ENCODE results near the gene CAPZA3.
"Not testable (repeated sequence)": the region's sequence is repeated elsewhere in the genome, so short reads cannot be mapped to it uniquely, and the experiment has no call there.

Gene CAPZA3

DNA sequence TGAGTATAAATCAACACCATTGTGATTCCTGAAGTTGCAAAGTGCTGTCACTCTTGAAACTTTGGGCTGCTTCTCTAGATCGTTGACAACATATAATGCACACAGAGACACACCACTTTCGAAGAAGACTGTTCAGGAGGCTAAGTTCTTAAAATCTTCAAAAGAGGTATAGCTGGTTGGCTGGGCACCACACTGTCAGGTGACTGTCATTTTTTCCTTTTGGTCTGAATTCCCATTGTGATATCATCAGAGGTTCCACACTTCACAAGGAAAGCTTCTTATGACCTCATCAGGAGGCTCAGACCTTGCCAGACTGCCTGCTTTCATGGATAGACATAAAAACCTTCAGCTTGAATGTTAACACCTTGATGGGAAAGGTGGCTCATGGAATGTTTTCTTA, at the start of gene CAPZA3, which contains the start of gene PLCZ1:
TSS of gene CAPZA3 (plus strand) at position 301 of the 400 bp plus-strand sequence. CDS start 150 bp downstream, outside the sequence.
TSS of gene PLCZ1 (minus strand) at position 194 of the 400 bp plus-strand sequence. CDS start 641 bp downstream, outside the sequence.
- no peak for DNase-seq (ENCODE audit: low spot score)

DNA sequence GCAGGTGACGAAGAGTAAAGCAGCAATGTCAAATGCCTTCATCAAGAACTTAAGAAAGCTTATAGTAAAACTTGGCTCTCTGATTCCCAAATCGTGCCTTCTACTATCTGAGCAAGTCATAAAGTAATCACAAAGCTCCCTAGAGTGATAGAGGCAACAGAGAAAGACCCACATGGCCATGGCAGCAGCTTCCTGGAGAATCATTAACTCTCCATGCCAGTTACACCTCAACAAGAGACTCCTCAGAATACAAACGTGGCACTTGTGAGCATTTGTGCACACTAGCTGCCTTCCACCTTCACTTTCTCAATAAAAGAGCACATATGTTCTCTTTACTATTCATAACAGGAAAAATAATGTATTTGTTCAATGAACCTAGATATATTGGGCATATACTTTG, 48.1 kb upstream of the CAPZA3 start:
- DNase-seq (ENCODE audit: low spot score), result no peak

DNA sequence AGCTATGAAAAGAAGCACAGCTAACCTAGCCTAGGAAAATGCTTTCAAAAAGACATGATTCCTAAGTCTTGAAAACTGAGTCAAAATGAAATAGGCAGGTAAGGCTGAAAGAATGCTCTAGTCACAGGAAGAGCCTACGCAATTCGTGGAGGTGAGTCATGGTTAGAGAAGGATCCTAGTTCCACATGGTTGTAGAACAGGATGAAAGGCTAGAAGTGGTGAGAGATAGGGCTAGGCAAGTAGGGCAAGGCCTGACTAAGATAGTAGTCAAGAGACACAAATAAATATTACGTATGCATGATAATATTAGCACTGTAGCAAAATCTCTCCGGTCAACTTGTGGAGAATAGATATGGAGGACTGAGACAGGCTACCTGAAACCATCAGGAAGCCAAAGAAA, 47.3 kb upstream of the CAPZA3 start:
- DNase-seq (ENCODE audit: low spot score), result peak; percentile 21

GRCh38 chr12:18693986-18694385, 43.9 kb upstream of the CAPZA3 start:
- DNase-seq (ENCODE audit: low spot score), result not testable (repeated sequence)

DNA sequence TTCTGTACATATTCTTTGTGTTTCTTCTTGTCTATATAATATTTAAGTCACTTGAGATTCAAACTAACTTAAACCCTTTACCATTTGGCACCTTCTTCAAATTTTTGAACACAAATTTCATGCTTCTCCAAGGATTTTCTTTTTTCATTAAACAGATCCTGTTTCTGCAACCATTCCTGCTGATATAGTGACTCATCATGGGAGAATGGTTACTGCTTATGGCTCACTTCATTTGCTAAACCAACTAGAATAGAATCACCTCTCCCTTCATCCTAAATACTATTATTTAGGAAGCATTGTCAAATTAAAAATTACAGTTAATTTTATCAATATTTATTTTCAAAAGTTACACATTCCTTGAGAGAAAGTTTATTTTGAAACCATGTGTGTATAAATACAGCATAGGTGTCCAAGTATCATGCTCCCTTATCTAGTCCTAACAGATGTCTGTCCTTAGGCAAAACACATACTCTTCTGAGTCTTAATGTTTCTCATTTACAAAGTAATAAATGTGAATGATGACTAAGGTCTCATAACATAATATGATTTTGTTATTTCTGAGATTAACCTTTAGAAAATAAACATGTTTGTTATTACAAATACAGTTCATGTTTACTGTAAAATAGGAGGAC, 40.8 kb upstream of the CAPZA3 start:
- no peak for DNase-seq (ENCODE audit: low spot score)

DNA sequence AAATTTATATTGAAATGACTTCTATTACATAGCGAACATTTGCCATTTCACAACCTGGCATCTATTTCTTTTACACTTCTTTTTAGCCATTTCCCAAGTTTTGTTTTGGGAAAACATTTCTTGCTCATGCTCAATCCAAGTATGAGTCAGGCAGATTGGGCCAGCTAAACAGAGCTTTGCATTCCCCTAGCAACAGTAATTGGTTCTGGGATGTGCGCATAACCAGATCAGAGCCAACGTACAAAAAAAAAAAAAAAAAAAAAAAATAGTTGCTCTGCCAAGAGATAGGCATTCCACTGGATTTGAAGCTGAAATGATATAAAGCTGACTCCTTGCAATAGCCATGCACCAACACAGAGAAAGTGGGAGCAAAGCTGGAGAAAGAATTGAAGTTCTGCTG, 37.6 kb upstream of the CAPZA3 start:
- no peak for DNase-seq (ENCODE audit: low spot score)

GRCh38 chr12:18703321-18703720, 34.6 kb upstream of the CAPZA3 start:
- DNase-seq (ENCODE audit: low spot score), result no peak

DNA sequence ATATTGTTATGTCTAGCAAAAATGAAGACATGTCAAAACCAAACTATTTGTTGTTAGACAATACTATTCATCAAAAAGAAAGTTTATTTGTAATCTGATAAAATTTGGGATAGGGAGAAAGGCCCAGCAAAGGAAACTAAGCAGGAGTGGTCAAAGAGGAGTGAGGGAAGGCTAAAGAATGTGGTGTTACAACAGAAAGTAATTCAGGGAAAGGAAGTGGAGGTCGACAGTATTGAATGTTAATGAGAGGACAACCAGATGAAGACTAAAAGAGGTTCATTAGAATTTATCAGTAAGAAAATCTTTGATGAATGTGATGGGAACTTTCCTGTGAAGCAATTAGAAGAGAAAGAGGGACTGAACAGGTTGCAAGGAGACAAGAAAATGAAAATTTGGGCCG, 34.0 kb upstream of the CAPZA3 start:
- DNase-seq (ENCODE audit: low spot score), result no peak

GRCh38 chr12:18706798-18707197, 31.1 kb upstream of the CAPZA3 start:
- DNase-seq (ENCODE audit: low spot score), result no peak

GRCh38 chr12:18716236-18716635, 21.7 kb upstream of the CAPZA3 start:
- no peak for DNase-seq (ENCODE audit: low spot score)

DNA sequence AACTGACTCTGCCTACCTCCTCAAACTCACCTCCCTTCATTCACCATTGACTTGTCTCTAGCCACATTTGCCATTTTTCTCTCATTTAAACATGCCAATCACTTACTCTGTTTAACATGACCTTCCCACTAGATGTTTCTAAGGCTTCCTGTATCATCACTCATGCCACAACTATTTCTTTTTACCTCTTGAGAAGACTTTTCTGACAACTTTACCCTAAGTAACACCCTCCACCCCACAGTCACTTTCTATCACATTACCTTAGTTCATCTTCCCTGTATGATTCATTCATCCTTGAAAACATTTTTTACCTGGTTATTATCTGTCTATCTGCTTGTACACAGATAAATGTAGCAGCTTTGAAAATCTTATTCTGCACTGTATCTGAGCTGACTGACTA, 19.5 kb upstream of the CAPZA3 start:
- DNase-seq (ENCODE audit: low spot score), result no peak

GRCh38 chr12:18719922-18720510, 17.9 kb upstream of the CAPZA3 start:
- DNase-seq (ENCODE audit: low spot score), result no peak

DNA sequence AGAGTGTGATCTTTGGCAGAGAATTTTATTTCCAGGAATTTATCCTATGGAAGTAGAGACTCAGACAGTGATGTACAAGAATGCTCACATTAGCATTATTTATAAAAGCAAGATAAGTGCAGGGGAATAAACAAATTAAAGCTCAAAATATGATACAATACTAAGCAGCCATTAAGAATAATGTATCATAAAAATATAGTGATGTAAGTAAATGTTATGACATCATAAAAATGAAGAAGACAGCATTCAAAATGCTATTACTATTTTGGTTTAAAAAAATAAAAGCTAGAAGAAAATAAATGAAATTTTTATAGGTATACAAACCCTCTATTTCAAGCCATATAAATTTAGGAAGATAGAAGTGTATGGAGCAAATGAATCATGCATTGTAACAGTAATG, 17.2 kb upstream of the CAPZA3 start:
- no peak for DNase-seq (ENCODE audit: low spot score)

DNA sequence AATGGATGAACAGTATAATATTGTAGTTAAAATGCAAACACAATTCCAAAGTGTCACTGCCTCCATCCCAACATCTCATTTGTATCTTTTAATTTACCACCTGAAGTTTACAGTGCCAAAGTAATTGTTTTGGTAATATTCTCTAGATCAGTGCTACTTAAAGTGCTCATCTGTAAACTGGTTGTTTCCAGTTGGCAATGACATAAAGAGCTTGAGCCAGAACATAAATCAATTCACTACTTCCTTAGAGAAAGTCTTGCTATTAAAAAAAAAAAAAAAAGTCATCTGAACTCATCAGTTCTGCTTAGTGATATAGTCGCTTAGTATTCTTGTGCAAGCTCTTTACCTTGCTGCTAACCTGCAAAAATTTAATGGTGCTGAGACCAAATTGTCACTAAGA, 16.5 kb upstream of the CAPZA3 start:
- no peak for DNase-seq (ENCODE audit: low spot score)

DNA sequence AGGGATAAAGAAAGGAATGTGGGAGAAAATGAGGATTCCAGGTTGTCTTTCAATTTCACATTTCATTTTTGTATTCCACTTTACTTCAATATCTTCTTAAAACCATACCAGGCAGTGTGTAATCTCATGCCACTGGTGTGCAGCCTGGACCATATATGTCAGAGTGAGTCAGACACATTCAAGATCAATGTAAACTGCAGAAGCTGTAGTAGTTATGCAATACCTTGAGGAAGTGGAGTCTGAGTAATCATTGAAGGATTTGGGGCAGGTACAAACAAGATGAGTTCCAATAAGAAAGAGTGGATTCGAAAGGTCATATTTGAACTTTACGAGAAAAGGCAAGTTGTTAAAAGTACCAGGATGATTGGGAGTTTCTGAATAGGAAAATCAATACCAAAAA, 14.2 kb upstream of the CAPZA3 start:
- DNase-seq (ENCODE audit: low spot score), result no peak

GRCh38 chr12:18731156-18731555, 6.8 kb upstream of the CAPZA3 start:
- DNase-seq (ENCODE audit: low spot score), result no peak

DNA sequence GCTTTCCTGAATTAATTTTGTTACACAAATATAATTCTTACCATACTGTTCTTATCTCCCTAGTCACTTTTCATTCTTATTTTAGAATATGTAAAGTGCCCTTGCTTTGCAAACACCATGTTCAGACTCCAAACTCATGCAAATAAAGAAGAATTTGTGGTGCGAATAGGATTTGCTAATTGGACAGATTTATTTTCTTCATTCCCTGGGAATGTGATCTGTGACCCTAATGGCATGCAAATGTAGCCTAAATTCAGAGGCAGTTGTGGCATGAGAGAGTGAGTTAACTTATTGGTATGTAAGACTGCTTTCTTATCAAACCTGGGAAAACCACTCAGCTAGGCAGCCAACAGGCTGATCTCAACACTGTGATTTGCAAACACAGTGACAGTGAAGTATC, 10.0 kb downstream of the CAPZA3 start:
- no peak for DNase-seq (ENCODE audit: low spot score)

GRCh38 chr12:18749386-18749957, 11.6 kb downstream of the CAPZA3 start:
- DNase-seq (ENCODE audit: low spot score), result no peak

DNA sequence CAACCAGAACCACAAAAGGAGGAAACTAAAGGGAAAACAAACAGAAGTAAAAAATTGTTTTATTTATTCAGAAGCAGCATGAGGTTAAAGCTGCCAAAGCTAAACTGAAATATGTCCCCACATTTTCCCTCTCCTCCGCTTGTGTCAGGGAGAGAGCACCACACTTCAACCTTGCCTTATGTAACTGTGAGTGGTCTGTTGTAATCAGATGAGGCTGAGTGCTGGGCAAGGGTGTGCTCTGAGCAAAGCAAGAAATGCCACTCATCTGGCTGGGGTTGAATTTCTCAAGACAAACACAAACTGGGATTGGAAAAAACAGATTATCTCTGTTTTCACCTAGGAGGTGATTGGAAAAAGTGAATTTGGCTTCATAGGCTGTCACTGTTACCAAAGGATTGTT, 12.2 kb downstream of the CAPZA3 start:
- no peak for DNase-seq (ENCODE audit: low spot score)

DNA sequence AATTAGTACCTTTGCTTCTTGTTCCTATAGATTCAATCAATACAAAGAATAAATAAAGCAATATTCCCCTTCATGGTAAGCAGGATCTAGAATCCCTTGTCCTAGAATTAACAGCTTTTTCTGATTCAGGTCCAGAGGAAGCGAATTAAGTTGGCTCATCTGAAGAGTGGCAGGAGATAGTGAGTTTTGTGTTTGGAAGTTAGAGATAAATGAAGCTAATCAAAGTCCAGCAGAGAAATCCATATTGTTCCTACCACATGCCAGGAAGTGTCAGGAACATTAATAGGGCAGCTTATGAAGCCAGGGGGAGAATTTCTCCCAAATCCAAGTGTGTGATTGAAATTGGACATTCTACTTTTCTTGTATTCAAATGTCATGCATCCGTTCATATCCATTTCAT, 13.9 kb downstream of the CAPZA3 start:
- DNase-seq (ENCODE audit: low spot score), result no peak

DNA sequence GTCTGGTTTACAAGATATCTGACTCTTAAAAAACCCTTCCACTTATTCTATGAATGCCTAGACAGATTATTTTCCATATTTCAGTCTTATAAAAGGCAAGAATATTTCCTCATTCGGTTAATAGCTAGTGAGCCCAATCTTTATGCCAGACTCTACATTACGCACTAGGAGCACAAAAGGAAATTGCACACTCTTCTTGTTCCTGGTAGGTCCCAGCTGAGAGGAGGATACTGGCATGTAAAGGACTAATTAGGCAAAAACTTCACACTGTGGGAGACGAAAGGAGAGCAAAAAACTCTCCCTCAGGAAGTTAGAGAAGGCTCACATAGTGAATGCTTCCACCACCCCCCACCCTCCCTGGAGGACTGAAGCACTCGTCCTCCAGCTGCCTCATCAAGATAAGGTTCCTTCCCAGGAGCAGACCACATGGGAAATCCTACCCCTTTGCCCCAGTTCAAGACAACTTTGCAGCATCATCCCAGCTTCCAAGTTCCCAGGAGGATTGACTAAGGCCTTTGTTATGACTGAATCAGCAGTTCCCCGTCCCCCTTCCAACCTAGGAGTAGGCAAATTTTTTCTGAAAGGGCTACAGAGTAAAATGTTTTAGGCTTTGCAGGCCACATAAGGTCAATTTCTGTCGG, 14.5 kb downstream of the CAPZA3 start:
- DNase-seq (ENCODE audit: low spot score), result no peak

GRCh38 chr12:18752947-18753346, 15.0 kb downstream of the CAPZA3 start:
- no peak for DNase-seq (ENCODE audit: low spot score)

GRCh38 chr12:18753481-18754123, 15.7 kb downstream of the CAPZA3 start:
- no peak for DNase-seq (ENCODE audit: low spot score)

Data from SW480 (cell line).